ENCODE data around the gene CPA5.
"Not testable (repeated sequence)": the region's sequence is repeated elsewhere in the genome, so short reads cannot be mapped to it uniquely, and the experiment has no call there.

CPA5 gene

GRCh38 chr7:130344271-130344866, at the start of gene CPA5:
CPA5 (plus strand) TSS chr7:130344816; CDS start chr7:130346486, 1,670 bp downstream.
- no peak for DNase-seq

GRCh38 chr7:130296221-130296951, 48.2 kb upstream of the CPA5 start:
- DNase-seq = no peak

GRCh38 chr7:130297628-130298543, 46.7 kb upstream of the CPA5 start:
- DNase-seq = no peak

GRCh38 chr7:130298544-130299326, 45.9 kb upstream of the CPA5 start:
- no peak for DNase-seq

- DNase-seq = no peak
Observed at GRCh38 chr7:130299866-130300265, 44.8 kb upstream of the CPA5 start.

- DNase-seq = no peak
Observed at GRCh38 chr7:130301501-130302020, 43.1 kb upstream of the CPA5 start.

- no peak for DNase-seq
Observed at GRCh38 chr7:130302649-130303048, 42.0 kb upstream of the CPA5 start.

- DNase-seq = no peak
Observed at GRCh38 chr7:130303127-130303526, 41.5 kb upstream of the CPA5 start.

GRCh38 chr7:130303551-130303950, 41.1 kb upstream of the CPA5 start:
- DNase-seq = no peak

GRCh38 chr7:130303982-130304381, 40.6 kb upstream of the CPA5 start:
- no peak for DNase-seq

- DNase-seq = no peak
Observed at GRCh38 chr7:130304878-130305277, 39.7 kb upstream of the CPA5 start.

- DNase-seq = no peak
Observed at GRCh38 chr7:130305433-130306042, 39.1 kb upstream of the CPA5 start.

- no peak for DNase-seq
Observed at GRCh38 chr7:130309986-130310385, 34.6 kb upstream of the CPA5 start.

GRCh38 chr7:130314305-130314704, 30.3 kb upstream of the CPA5 start:
- DNase-seq = no peak

- DNase-seq = no peak
Observed at GRCh38 chr7:130319541-130319940, 25.1 kb upstream of the CPA5 start.

- not testable (repeated sequence) for DNase-seq
Observed at GRCh38 chr7:130321542-130322229, 22.9 kb upstream of the CPA5 start.

- no peak for DNase-seq
Observed at GRCh38 chr7:130322615-130323014, 22.0 kb upstream of the CPA5 start.

- no peak for DNase-seq
Observed at GRCh38 chr7:130324306-130324943, 20.2 kb upstream of the CPA5 start.

GRCh38 chr7:130329681-130330080, 14.9 kb upstream of the CPA5 start:
- no peak for DNase-seq

- DNase-seq = no peak
Observed at GRCh38 chr7:130332259-130333053, 12.2 kb upstream of the CPA5 start.

All from CD4-positive, alpha-beta T cell treated with Interleukin-15 for 1 hour (primary cell).